ENCODE results near the gene RAPGEF1. TPM values are rescaled to one million over a fixed set of nuclear protein-coding genes. Genes with fewer than 3 reads are reported as not detected.

RAPGEF1 gene
- total RNA-seq, 1 experiment from 2014 or later = 55.6 TPM

GRCh38 chr9:131703697-131704096 is 36.2 kb downstream of the RAPGEF1 start:
- no peak for TF ChIP-seq CTCF (conservative IDR thresholded peaks at IDR 0.05)
- Histone ChIP-seq H2BK5ac (ENCODE audit: insufficient read length, low read length) (no peak overlapping the region), H3K27me3 (ENCODE audit: insufficient read depth, low read length) (no peaks in the 10 kb centered on the region), H2AK5ac (ENCODE audit: insufficient read length, low read length) (no peak overlapping the region), H3K79me2 (ENCODE audit: insufficient read depth, low read length) (peaks cover 14% of the 10 kb centered on the region; the same call in 1 of the 2 replicates), H2BK20ac (ENCODE audit: low read depth, low read length, poor library complexity, severe bottlenecking) (no peak overlapping the region), H3K18ac (ENCODE audit: insufficient read length, low read depth, low read length) (no peak overlapping the region), H4K20me1 (ENCODE audit: control insufficient read depth, insufficient read depth, insufficient read length) (no peaks in the 10 kb centered on the region), H3K79me1 (ENCODE audit: insufficient read depth, low read depth, low read length, poor library complexity, severe bottlenecking) (no peaks in the 10 kb centered on the region), H3K23ac (ENCODE audit: insufficient read length, low read depth, low read length) (no peak overlapping the region), H2BK15ac (ENCODE audit: low read depth, low read length) (no peak overlapping the region), H3T11ph (ENCODE audit: low read length) (no peak overlapping the region), H4K5ac (ENCODE audit: insufficient read length, low read depth, low read length) (no peak overlapping the region), H3K27ac (ENCODE audit: insufficient read length, low read depth, low read length) (peak overlapping the region; percentile 13), H3K9me3 (ENCODE audit: control insufficient read depth, low read depth, low read length) (no peaks in the 10 kb centered on the region), H2BK12ac (ENCODE audit: insufficient read length, low read depth, low read length) (no peak overlapping the region), H3K14ac (ENCODE audit: insufficient read depth, low read length) (no peak overlapping the region), H2BK120ac (ENCODE audit: low read depth, low read length, poor library complexity, severe bottlenecking) (no peak overlapping the region), H3K4me1 (ENCODE audit: insufficient read depth, low read length) (peaks cover 4% of the 10 kb centered on the region; the same call in 1 of the 2 replicates), H3K4me2 (ENCODE audit: insufficient read depth, insufficient read length, low read length) (no peak overlapping the region), H3K23me2 (ENCODE audit: insufficient read length, low read depth, low read length, poor library complexity, severe bottlenecking) (no peaks in the 10 kb centered on the region), H3K9ac (ENCODE audit: extremely low read depth, insufficient read length, low read length) (no peak overlapping the region), H3K4ac (ENCODE audit: low read depth, low read length) (no peak overlapping the region), H3K56ac (ENCODE audit: insufficient read length, low read depth, low read length) (no peak overlapping the region), H4K8ac (replicated peaks; ENCODE audit: insufficient read length, low read depth, low read length) (no peak overlapping the region), H2AFZ (ENCODE audit: low read length) (no peak overlapping the region), H4K91ac (ENCODE audit: insufficient read length, low read depth, low read length) (no peak overlapping the region)
- WGBS (ENCODE audit: extremely low coverage, insufficient read length, low lambda C conversion rate) = no CpG with 5 or more reads among the region's 4 CpGs
- H3K4me3 Mint-ChIP-seq = no peak overlapping the region
- H3K36me3 Mint-ChIP-seq (ENCODE audit: insufficient read depth in 1 of 3, low read depth in 3 of 3) = no peaks in the 10 kb centered on the region; a peak in 1 of 7 replicates
- peaks cover 66 to 77% of the 10 kb centered on the region in 2 experiments for H3K4me1 Mint-ChIP-seq
- no peak for DNase-seq
- peak overlapping the region in 1 of 3 experiments; percentile 45; a peak in 1 of 7 replicates for H3K27ac Mint-ChIP-seq
- no peaks in the 10 kb centered on the region for H3K27me3 Mint-ChIP-seq (ENCODE audit: low read depth)
- H3K9me3 Mint-ChIP-seq = no peaks in the 10 kb centered on the region; a peak in 1 of 5 replicates

Data from H9 (cell line).